SIG-M5 (cell line): Measurements from ENCODE around the gene AFAP1.

ENCODE experiments used
- DNase-seq: peaks from one replicate; lab custom pipeline; 2025; lab: John Stamatoyannopoulos, UW

AFAP1 gene

DNA sequence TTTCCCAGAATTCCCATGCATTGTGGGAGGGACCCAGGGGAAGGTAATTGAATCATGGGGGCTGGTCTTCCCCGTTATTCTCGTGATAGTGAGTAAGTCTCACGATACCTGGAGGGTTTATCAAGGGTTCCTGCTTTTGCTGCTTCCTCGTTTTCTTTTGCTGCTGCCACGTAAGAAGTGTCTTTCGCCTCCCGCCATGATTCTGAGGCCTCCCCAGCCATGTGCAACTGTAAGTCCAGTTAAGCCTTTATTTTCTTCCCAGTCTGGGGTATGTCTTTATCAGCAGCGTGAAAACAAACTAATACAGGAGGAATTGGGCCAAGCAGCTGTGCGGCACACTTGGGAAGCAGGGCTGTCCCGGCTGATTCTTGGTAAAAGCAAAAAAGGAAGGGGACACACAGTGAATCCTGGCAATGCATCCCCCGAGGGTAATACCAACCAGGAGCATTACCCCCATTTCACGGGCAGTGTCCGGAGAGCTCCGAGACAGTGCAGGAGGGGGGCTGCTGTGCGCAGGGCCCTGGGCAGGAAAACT lies 185.7 kb downstream of the AFAP1 start:
- no peak for DNase-seq

DNA sequence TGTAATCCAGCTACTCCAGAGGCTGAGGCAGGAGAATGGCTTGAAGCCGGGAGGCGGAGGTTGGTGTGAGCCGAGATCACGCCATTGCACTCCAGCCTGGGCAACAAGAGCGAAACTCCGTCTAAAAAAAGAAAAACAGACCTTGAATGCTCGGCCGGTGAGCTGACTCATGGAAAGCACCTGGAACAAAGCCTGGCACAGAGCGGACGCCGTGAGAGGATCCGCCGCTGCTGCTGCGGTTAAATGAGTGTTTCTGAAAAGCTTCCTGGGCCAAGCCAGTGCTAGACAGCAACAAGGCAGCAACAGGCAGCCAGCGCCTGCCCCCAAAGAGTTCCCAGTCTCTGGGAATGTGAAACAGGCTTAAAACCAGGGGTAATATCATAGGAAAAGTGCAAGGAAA lies 186.4 kb downstream of the AFAP1 start:
- no peak for DNase-seq

DNA sequence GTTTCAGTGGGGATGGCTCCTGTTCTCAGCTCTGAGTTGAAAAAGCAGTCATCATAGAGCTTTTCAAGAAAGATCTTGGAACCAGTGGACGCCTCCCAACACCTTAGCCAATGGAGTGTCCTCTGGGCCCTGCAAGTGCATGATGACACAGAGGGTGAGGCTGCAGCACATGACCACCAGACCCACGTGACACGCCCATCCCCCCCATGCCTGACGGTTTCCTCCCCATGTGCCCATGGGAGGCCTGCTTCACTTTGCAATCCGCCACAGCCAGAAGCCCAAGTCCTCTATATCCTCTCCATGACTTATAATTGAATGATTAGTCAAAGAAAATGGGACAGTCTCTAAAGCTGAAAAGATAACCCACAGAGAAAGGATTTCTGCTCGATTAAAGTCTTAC lies 187.0 kb downstream of the AFAP1 start:
- no peak for DNase-seq

DNA sequence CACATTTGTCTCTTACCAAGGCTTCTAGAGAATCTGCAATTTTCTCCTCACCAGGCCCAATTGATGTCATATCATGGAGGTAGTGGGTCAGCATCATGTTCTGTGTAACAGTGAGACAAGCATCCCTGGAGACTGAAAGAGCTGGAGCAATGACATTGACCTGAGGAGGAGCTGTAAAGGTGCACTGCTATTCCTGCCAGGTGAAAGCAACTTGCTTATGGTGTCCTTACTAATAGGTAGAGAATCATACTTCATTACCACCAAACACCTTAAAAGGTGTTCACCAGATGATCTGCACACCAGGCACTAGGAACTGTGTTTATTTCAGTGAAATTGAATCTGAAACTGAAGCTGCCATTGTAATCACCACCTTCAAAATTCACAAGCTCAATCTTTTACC lies 188.7 kb downstream of the AFAP1 start:
- no peak for DNase-seq

DNA sequence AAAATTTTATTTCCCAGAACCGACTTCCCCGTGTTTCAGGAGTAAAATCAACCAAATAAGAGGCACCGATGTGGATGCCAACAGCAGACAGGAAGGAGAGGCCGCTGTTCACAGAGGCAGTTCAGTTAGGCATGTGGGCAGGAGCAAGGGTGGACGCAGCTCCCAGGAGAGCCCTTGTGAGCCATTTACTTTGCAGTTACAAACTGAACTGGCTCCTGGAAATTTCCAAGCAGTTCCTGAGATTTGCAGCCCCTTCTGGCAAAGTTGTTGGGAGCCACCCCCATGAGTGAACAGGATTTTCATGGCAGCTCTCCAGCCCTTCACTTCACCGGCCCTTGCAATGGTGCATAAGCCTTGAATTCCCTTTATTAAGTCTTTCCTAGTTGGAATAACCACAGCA lies 189.1 kb downstream of the AFAP1 start:
- no peak for DNase-seq

DNA sequence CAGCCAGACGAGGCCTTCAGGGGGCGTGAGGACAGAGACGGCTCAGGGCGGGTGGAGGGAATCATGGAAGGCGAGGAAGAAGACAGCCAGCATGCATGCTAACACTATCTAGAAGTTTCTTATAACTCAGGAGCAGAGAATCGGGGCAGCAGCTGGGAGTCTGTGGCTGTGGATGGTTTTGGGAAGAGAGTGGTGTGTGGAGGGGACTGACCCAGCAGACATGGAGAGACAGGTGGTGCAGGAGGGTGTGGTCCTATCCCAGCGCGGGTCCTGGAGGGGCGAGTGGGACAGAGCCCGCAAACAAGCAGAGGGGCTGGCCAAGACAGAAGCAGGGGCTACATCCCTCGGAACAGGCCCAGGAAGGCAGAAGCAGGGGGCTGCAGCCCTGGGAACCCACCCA lies 192.1 kb downstream of the AFAP1 start:
- DNase-seq: no peak

DNA sequence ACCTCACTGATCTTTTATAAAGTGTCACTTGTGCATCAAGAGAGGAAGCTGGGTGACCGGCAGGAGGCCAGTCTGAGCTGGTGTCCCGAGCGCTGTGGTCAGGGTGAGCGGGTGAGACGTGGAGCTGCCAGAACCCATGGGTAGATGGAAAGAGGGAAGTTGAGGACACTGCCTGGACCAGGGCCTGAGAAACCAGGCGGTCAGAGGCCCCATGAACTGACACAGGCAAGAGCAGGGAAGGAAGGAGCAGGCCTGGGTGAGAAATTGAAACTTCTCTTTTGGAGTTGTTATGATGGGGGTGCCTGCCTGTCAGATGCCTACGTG lies 192.6 kb downstream of the AFAP1 start:
- no peak for DNase-seq

DNA sequence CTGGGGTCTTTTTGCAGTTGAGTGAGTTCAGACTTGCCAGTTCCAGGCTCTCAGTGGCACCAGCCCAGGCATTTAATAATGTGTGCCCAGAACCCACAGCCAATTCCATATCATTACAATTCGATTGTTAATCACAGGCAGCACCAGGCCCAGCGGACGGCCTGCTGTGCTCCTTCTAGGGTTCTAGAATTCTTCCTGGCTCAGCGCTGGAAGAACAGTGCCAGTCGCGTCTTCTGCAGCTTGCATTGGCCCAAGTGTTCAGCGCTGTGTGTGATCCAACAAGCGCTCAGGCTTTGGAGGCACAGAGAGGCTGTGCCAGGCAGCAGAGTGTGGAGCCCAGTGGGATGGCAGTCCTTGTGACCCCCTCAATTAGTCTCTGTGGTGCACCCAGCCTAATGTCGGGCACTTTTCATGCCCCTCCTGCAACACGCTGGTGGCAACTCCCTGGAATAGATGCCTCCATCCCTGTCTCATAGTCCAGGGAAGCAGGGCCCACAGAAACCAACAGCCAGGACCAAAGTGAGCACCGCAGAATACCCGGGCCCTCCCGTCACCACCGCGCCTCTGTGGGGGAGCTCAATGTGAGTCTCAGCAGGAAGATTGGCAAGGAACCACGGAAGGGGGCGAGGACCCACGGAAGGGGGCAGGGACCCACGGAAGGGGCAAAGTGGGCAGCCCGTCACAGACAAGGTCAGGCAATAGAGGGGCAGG lies 193.2 kb downstream of the AFAP1 start:
- DNase-seq: no peak

DNA sequence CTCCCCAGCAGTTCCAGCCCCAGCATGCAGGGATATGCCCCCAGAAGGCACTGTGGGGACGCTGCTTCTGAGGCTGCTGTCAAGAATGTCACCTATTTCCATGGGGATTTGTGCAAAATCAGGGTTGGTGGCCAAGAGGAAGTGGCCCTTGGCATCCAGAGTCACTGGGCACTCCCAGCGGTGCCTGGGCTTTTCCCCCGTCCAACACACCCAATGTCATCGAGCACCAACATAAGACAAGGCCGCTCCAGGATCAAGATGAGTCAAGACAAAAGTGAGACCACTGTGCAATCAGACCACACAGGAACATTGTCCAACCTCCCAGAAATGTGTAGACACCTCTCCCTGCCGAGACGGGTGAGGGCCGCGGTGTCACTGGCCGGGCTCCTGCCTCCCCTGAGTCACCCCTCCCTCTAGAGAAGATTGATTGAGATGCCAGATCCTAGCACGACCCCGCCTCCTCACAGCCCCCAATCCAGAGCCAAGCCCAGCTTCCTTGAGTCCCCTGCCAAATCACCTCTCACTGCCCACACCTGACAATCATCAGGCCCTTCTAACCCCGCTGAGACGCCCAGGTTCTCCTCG lies 194.3 kb downstream of the AFAP1 start:
- no peak for DNase-seq

DNA sequence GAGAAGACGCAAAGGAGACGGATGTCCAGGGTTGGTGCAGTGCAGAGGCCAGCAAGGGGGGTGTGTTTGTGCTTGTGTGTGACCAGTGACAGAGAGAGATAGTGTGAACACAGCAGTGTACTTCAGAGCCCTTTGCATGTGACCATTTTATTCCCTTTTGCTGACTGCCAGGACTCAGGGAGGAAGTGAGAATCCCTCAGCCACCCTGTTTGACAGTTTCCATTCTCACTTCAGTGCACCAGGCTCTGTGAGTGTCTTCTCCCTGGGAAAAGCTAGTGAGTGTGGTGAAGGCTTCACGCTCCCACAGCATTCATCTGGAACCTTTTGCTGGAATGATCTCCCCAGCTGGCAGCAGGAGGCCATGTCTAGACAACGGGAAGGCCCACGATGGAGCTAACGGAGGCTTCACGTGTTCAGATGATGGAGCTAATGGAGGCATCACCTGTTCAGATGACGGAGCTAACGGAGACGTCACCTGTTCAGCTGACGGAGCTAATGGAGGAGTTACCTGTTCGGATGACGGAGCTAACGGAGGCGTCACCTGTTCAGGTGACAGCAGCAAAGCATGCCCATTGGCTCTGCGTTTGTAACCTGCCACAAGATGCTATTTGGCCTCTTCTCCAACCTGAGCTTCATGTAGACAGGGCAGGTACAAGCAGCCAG lies 195.4 kb downstream of the AFAP1 start:
- no peak for DNase-seq

DNA sequence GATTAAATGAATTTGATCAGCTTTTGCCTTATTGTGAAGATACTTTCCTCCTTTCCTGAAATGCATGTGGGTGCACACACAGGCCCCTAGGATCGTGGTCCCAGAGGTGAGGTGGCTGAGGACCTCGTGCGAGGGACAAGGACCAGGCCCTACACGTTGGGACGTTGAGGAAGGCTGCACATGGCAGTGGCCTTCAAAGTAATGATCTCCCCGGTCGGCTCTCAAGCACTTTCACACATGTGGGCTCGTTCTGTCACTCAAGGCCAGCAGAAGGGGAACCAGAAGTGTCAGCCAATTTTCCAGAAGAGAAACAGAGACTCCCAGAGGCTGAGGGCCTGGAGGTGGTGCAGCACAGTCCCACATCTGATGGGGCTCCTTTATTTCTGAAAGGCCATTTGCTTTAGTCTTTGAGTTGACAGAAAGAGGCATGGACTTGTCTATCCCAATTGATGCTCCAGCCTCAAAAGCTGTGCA lies 196.8 kb downstream of the AFAP1 start:
- DNase-seq: no peak

DNA sequence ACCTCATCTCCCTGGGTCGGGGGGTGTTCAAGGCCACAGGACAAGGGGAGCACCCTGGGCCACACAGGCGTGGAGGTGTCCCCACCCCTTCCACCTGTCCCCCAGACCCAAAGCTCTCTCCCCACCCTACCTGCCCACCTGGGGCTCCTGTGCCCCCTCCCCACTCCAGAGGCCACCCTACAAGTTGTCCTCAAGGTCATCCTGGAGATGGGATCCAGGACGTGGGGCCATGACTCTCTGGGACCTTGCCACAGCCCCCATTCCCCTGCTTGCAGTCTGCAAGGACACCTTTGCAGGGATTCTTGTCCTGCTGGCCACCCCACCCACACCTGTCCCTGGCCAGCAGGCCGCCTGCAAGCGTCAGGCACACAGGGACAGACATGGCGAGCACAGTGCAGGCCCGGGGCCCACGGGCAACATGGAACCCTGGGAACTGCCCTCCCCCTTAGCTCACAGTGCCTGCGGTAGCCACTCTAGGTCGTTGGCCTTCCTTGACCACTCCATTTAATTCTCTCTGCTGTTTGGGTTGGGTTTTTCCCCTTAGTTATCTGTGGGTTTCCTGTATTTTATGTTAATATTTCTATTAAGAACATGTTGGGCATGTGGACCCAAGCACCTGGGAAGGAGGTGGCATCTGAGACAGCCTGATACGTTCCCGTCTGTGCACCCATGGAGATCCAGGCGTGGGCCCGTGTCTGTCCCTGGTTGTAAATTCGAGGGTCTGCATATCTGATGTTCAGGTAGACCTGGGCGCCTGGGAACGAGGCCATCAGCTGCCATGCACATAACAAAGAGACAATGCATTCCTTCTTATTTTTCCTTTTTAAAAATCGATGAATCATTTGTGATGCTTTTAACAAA lies 197.5 kb downstream of the AFAP1 start:
- DNase-seq: no peak

DNA sequence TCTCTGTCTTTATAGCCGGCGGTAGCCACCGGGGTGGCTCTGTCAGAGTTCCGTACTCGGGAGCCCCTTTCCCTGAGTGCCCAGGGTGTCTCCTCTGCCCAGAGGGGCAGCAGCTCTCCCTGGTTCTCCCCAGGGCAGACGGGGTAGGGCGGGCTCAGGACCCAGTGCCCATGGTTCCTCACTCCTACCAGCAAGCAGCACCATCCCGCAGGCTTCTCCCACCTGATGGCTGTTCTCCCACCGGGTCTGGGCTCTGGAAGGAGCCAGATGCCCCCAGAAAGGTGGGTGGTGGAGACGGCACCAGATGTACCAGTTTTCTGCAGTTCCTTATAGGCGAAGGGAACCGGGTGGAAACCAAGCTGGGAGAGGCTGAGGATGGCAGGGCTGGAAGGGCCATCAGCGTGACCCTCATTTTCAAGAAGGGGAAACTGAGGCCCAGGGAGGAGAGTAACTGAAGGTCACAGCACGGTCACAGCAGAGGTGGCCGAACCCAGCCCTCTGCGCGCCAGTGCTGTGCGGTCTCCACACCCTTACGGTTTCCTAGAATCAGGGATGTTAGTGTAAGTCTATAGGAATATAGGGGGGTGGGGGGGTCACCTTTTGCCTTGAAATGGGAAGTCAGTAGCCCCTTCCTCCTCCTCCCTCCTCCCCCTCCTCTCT lies 198.7 kb downstream of the AFAP1 start:
- no peak for DNase-seq

DNA sequence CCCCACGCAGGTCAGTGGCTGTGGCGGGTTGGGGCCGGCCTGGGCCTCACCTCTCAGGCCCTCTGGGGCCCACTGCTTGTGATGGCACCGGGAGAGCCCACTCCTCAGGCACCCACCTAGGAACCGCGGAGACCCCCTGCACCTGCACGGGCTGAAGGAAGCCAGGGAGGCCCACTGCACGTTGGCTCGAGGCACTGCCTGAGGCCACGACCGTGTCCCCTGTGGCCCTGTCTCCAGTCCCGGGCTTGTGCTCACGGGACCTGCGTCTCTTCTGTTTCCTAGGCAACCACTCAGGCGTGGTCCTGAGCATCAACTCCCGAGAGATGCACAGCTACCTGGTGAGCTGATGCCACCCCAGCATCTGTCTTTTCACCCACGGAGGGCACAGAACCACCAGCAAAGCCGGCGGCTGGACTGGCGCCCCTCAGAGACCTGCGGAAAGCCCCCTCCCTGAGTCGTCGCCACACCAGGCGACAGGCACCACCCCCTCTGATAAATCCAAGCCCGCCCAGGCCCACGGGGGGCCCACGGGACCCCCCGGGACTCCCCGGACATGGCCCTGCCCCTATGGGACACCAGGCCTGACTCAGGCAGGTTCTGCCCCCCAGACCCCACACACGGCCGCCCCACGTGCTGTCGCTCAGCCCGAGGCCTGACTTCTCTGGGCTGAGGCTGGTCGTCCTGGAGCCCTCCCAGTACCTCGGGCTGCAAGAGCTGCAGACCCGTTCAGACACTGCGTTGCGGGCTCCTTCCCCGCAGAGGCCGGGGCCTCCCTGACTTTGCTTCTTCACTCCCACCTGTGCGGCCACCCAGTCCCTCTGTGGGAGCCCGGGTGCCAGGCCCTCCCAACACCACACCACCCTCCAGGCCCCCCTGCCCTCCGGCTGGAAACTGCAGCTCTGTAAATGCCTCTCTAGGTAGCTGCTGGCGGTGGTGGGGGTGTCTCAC lies 199.5 kb downstream of the AFAP1 start:
- no peak for DNase-seq

DNA sequence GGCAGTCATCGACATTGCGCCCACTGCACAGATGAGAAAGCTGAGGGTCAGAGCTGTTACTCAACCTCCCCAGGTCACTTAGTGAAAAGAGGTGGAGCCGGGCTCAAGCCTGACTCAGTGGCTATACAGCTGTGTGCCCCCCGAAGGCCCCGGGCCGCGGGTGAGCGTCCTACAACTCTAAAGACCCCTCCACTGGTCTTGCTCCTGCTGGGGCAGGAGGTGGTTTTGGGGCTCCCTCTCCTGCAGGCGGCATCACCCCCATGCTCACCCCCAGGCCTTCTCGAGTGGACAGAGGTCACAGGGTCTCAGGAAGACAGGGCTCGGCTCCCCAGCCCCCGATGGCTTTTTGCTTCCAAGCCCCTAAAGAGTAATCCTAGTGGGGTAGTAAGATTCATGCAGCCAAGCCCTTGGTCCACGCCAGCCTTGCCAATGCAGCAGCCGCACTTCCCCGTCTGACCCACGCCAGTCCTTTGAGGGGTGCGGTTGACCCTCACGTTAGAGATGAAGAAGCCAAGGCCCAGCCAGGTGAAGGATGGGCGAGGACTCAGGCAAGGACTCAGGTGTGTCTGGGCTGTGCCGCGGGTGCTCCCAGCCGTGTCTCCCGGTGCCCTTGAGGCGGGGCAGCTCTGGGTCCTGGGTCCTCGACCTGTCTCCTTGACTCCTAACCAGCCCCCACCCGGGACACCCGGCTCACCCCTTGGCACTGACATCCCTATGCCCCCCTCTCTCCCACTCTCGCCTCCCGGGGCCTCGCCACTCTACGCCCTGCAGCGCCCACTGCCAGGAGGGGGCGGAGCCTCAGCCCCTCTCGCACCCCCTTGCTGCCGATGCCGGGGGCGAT lies 200.4 kb downstream of the AFAP1 start:
- DNase-seq: no peak

DNA sequence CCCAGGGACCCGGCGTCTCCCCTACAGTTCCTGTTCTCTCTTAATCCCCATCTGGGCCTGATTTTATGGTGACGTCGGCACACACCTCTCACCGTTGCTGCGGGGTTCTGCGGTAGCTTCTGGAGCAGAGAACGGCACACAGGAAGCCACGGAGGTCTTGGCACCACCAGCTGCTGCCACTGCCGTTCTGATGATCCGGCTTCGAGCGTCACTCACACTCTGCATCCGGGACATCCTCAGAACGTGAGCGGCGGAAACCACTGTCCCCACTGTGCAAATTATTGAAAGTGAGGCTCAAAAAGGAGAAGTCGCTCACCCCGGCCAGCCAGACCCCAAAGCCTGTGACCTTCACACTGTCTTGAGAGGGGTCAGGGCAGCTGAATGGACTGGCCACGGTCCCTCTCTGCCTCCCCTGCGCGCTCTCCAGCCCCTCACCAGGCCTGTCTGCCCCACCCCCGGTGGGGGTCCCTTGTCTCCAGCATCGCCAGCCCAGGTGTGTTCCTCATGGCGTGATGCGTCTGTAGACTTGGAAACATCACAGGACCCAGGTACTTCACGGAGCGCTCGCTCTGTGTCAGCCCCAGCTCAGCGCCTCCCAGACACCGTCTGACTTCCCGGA lies 201.1 kb downstream of the AFAP1 start:
- DNase-seq: no peak

DNA sequence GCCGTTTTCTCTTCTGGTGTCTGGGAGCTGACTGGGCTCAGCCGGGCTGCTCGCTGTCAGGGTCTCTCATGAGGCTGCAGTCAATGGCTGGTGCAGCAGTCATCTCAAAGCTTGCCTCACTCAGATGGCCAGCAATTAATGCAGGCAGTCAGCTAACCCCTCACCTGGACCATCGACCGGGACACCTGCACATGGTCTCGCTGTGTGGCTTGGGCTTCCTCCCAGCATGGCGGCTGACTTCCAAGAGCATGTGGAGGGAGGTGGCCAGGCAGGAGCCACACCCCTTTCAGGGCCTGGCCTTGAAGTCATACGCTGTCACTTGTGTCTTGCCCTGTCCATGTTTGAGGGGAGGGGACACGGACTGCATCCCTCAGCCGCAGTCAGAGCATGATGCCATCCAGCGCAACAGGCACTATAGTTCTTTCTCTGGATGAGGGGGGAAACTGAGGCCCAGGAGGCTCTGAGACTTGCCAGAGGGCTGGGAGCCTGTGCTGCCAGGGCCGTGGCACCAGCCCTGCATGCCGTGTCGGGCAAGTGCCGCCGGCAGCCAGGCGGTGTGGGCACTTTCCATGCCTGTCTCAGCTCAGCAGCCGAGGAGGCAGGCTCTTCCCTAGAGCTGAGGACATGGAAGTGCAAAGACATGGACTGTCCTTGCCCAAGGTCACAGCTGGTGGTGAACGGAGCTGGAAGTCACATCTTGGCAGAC lies 201.8 kb downstream of the AFAP1 start:
- no peak for DNase-seq

DNA sequence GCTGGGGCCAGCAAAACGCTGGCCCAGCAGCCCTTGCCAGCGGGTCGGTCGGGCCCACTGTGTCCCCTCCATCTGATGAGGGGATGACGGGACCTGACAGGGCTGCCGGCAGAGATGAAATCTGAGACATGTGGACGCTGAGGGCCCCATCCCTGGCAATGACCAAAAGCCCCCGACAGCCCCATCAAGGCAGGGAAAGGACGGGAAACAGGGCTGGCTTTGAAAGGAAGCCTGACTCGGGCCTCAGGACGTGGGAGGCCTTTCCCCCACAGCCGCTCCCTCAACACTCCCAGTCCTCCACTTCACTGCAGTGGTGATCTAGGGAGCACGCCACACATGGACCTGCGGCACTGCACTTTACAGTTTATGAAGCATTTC lies 202.4 kb downstream of the AFAP1 start:
- DNase-seq: no peak
